Measurements from ENCODE around the gene HEATR1.

HEATR1 gene

DNA sequence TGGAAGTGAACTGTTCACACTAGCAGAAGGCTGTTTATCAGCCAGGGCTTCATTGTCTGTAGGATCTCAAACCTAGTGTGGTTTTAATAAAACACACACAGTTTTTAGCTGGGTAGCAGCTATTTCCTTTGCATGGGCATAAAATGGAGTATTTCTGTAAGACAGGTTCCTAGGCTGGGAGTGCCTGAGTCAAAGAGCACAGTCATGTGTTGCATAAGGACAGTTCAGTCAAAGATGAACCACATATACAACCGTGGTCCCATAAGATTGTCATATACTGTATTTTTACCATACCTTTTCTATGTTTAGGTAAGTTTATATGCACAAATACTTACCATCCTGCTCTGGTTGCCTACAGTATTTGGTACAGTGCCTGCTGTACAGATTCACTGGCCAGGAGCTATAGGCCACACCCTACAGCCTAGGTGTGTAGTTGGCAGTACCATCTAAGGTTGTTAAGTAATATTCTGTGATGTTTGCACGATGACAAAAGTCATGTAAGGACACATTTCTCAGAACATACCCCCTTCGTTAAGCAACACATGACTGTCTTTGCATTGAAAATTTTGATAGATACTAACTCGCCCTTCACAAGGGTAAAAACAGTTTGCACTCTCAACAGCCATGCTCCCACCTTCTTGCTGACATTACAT lies 63.4 kb downstream of the HEATR1 start:
- TF ChIP-seq, protein P1, sequence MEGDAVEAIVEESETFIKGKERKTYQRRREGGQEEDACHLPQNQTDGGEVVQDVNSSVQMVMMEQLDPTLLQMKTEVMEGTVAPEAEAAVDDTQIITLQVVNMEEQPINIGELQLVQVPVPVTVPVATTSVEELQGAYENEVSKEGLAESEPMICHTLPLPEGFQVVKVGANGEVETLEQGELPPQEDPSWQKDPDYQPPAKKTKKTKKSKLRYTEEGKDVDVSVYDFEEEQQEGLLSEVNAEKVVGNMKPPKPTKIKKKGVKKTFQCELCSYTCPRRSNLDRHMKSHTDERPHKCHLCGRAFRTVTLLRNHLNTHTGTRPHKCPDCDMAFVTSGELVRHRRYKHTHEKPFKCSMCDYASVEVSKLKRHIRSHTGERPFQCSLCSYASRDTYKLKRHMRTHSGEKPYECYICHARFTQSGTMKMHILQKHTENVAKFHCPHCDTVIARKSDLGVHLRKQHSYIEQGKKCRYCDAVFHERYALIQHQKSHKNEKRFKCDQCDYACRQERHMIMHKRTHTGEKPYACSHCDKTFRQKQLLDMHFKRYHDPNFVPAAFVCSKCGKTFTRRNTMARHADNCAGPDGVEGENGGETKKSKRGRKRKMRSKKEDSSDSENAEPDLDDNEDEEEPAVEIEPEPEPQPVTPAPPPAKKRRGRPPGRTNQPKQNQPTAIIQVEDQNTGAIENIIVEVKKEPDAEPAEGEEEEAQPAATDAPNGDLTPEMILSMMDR (IDR thresholded peaks at IDR 0.05; ENCODE audit: low read depth, low read length, missing control alignments), result no peak
- H3K4me3 ChIP-seq (replicated peaks; ENCODE audit: low read depth, low read length), result no peak overlapping the region
- no peak for DNase-seq (ENCODE audit: extremely low read depth, low read depth)

DNA sequence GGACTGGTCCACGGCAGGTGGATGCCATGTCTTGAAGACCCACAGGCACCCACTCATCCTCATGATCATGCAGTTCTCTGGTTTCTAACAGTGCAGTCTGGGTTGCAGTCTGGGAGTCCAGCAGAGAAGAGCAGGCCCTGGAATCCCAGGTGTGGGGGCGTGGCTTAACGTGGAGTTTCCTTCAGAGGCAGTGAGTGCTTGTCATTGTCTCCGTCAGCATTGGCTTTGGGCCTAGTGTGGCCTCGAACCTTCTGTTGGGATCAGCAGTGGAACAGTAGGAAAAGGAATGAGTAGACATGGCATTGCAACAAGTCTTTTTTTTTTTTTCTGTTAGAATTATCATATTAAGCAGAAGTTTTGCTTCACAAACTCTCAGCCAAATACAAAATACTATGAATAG lies 67.8 kb downstream of the HEATR1 start:
- TF ChIP-seq, protein P1 (IDR thresholded peaks at IDR 0.05; ENCODE audit: low read depth, low read length, missing control alignments), result no peak
- H3K4me3 ChIP-seq (replicated peaks; ENCODE audit: low read depth, low read length), result no peak overlapping the region
- no peak for DNase-seq (ENCODE audit: extremely low read depth, low read depth)

DNA sequence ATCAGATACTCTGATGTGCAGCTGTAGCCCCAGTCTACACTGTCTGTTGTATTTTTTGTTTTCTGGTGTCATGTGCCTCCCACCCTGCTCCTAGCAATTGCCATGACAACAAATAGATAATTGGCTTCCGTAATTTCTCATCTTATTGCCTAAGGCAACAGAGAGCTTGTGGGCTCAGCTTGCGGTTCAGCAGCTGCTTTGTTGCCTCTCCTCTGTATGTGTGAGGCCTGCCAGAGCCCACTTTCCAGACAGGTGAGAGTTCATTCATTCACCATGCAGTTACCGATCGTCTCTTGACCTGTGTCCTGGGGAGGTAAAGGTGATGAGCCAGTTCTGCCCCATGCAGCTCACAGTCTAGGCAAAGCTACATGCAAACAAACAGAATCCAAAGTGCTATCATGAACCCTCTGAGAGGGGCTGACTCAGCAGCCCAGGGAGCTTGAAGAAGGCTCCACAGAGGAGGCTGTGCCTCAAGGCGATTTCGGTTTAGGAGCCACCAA lies 68.6 kb downstream of the HEATR1 start:
- no peak for DNase-seq (ENCODE audit: extremely low read depth, low read depth)
- TF ChIP-seq, protein P1 (IDR thresholded peaks at IDR 0.05; ENCODE audit: low read depth, low read length, missing control alignments), result no peak
- H3K4me3 ChIP-seq (replicated peaks; ENCODE audit: low read depth, low read length), result no peak overlapping the region

DNA sequence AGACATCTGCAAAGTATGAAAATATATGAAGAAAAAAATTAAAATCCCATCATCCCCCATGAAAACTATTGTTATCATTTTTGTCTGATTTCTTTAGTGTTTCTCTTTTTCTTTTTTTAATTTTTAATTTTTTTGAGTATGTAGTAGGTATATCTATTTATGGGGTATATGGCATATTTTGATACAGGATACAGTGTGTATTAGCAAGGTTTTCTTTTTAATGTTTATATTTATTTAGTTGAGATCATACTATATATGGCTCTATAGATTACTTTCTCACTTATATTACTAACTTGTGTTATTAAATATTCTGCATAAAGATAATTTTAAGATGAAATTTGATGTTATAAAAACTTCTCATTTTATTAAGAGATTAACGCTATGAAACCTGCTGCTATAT lies 69.1 kb downstream of the HEATR1 start:
- H3K4me3 ChIP-seq (replicated peaks; ENCODE audit: low read depth, low read length), result no peak overlapping the region
- no peak for DNase-seq (ENCODE audit: extremely low read depth, low read depth)
- TF ChIP-seq, protein P1 (IDR thresholded peaks at IDR 0.05; ENCODE audit: low read depth, low read length, missing control alignments), result no peak

DNA sequence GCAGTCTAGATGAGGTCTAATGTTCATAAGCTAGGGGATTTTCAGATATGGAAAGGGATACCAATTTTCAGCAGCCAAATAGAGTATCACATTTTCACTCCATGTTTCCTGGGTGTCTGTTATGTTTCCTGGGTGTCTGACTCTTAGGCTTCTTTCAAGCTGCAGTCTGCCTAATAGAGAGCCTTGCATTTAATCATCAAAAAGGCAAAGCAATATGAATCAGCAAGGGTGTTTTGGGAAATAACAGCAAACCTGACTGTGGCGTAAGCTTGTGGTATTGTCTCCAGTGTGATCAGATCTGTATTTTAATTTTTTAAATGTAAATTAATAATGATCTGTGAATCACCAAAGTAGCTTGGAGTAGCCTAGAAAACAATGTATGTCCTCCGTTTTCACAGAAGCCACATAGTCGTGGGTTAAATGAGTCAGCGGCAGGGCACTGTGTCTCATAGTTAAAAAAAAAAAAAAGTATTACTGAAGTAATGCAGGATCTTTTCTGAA lies 70.1 kb downstream of the HEATR1 start:
- no peak overlapping the region for H3K4me3 ChIP-seq (replicated peaks; ENCODE audit: low read depth, low read length)
- DNase-seq (ENCODE audit: extremely low read depth, low read depth), result no peak
- TF ChIP-seq, protein P1 (IDR thresholded peaks at IDR 0.05; ENCODE audit: low read depth, low read length, missing control alignments), result no peak

DNA sequence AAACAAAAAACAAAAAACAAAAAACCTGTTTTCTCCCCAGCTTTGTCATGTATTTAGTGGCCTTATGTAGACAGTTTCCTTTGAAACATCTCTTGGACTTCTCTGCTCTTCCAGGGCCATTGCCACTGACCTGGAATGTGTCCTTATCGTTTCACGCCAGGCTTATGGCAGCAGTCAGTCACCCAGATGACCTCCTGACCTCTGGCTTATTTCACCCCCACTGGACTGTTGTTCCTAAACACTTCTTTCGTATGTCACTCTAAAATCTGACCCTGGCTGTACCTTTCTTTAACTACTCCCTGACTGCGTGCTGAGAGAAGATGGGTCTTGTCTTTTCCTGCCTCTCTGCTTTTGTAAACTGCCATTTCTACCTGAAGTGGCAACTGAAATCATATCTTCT lies 71.5 kb downstream of the HEATR1 start:
- TF ChIP-seq, protein P1 (IDR thresholded peaks at IDR 0.05; ENCODE audit: low read depth, low read length, missing control alignments), result no peak
- no peak for DNase-seq (ENCODE audit: extremely low read depth, low read depth)
- H3K4me3 ChIP-seq (replicated peaks; ENCODE audit: low read depth, low read length), result no peak overlapping the region

All from HFF-Myc (cell line).